NT2/D1 (cell line): ENCODE measurements around the gene RAPGEF6.

Source experiments
- YY1 ChIP-seq: IDR thresholded peaks from 2 replicates; pipeline ENCODE4 v1.6.1; 2011; ENCODE audit not compliant: insufficient read length, insufficient read depth
- ZNF274 ChIP-seq: IDR thresholded peaks from 2 replicates; pipeline ENCODE4 v1.6.1; 2011; ENCODE audit warnings: mild to moderate bottlenecking, low read depth, low read length

DNA sequence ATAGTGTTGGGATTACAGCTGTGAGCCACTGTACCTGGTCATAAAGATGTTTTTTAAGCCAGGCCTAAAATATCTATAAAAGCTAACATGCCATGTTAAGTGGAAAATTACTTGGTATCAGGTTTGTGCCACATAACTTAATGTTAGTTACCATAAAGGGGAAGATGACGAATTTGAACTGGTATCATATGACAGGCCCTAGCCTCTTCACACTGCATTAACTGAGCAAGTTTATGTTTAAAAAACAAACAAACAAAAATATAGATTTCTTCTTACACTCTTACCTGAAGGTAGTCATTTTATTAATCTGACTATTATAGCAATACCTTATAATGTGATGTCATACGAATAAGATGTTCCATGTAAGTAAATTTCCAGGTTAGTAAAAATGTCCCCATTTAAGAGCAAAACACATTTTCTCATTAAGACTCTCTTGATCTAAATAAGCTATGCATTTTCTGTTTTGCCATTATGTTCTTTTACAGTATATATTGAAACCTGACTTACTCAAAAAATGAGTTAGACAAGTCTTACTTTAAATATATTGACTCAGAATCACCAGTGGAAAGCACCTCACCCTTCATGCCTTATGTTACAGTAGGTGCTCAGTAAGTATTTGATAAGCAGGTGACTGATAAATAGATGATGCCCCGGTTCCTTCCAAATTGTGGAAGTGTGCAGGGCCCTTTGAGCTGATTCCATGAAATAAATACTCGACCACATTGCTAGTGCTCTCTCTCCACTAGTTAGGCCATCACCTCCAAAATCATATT, 245.7 kb downstream of the RAPGEF6 start:
- TF ChIP-seq YY1 (no peak), ZNF274 (no peak)
